ES-I3 (cell line): ENCODE data around the gene RAB40A.
"Not testable (repeated sequence)": the region's sequence is repeated elsewhere in the genome, so short reads cannot be mapped to it uniquely, and the experiment has no call there.

Source experiments
- H3K36me3 ChIP-seq: 2 replicates; pipeline ENCODE4 v1.6.1; 2013; ENCODE audit warnings: mild to moderate bottlenecking, low read length, control low read depth, moderate library complexity; ENCODE audit not compliant: insufficient read depth
- H3K4me1 ChIP-seq: 2 replicates; pipeline ENCODE4 v1.6.1; 2013; ENCODE audit warnings: mild to moderate bottlenecking, control low read depth, low read length; ENCODE audit not compliant: insufficient read depth
- H3K9ac ChIP-seq: 2 replicates; pipeline ENCODE4 v1.6.1; 2013; ENCODE audit warnings: low read depth, mild to moderate bottlenecking, low read length, moderate library complexity
- H3K9me3 ChIP-seq: 2 replicates; pipeline ENCODE4 v1.6.1; 2013; ENCODE audit warnings: mild to moderate bottlenecking, low read length, moderate library complexity; ENCODE audit not compliant: control insufficient read depth, insufficient read depth

Gene RAB40A

DNA sequence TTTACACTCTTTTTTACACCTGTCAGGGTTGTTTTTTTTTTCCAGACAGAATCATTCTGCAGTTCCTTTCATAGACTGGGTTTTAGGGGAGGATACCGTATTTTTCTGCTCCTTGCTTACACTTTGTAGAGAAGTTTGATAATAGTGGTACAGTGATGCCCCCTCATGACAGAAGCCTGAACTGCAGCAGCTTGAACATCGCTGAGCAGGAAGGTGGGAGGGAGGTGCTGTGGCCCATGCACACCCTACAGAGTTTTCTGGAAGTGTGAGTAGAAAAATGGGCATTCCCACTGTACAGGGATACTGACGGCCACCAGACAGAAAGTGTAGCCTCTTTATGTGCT, 54.5 kb downstream of the RAB40A start:
- Histone ChIP-seq H3K4me1 (0 out of 2 replicates have a peak, but pooled peaks cover 9% of the 10 kb centered on the region), H3K9ac (no peak overlapping the region)

DNA sequence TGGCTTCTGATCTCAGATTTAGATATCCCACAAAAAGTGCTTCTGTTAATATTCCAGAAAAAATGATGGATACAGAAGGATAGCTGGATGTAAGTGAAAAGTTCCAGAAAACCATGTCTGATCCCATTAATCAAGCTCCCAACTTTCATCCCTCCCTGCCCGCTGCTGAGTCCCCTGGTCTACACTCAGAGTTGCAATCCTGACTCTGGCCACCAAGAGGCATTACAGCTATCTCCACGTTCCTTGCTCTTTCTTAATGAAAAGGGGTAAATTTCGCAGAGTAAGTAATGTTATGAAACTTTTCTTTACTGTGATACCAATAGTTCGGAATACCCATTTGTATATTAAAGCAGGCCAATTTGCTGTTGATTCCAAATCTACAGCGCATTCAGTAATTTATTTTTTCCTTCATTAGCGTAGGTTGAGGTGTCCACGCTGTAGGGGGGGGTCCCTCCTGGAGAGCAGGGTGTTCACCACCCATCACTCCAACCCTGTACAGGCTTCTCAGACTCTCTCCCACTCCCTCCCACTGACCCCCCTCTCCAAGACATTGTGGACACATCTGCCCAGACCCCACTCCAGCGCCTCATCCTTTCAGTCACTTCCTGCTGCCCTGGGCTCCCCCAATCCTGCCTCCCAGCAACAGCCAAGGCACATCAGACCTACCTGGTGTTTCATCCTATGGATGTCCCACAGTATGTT, 55.1 kb downstream of the RAB40A start:
- Histone ChIP-seq H3K4me1 (0 out of 2 replicates have a peak, but pooled peaks cover 9% of the 10 kb centered on the region), H3K9ac (peak overlapping the region; percentile 6; the same call in 1 of the 2 replicates), H3K36me3 (0 out of 2 replicates have a peak, but pooled peaks cover 5% of the 10 kb centered on the region), H3K9me3 (0 out of 2 replicates have a peak, but pooled peaks cover 5% of the 10 kb centered on the region)

More for the DNA sequence above, 54.5 kb downstream of the RAB40A start:
- H3K9me3 ChIP-seq, result 0 out of 2 replicates have a peak, but pooled peaks cover 5% of the 10 kb centered on the region
- H3K36me3 ChIP-seq, result 0 out of 2 replicates have a peak, but pooled peaks cover 5% of the 10 kb centered on the region

DNA sequence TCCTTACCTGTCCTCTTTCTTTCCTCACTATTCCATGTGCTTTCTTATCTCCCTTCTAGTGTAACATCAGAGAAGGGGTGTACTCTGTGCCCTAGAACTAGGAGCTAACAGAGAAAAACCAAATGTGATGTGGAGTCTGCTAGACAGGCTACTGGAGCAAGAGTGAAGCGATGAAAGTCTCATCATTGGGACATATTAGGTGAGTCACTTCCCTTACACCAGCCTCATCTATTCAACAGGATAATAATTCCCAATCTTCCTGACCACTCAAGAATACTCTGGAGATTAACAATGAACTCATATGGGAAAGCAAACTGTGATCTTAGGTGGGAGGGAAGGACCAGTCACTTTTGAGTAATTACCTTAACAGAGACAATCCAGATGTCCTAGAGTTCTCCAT, 58.1 kb downstream of the RAB40A start:
- Histone ChIP-seq H3K9ac (no peak overlapping the region), H3K4me1 (0 out of 2 replicates have a peak, but pooled peaks cover 9% of the 10 kb centered on the region), H3K9me3 (0 out of 2 replicates have a peak, but pooled peaks cover 5% of the 10 kb centered on the region)

DNA sequence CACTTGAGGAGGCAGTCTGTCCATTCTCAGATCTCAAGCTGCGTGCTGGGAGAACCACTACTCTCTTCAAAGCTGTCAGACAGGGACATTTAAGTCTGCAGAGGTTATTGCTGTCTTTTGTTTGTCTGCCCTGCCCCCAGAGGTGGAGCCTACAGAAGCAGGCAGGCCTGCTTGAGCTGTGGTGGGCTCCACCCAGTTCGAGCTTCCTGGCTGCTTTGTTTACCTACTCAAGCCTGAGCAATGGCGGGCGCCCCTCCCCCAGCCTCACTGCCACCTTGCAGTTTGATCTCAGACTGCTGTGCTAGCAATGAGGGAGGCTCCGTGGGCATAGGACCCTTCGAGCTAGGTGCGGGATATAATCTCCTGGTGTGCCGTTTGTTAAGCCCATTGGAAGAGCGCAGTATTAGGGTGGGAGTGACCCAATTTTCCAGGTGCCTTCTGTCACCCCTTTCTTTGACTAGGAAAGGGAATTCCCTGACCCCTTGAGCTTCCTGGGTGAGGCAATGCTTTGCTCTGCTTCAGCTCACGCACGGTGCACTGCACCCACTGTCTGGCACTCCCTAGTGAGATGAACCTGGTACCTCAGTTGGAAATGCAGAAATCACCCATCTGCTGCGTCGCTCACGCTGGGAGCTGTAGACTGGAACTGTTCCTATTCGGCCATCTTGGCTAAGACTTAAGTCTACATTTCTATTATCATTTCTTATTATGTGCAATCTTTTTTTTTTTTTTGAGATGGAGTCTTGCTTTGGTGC, 59.1 kb downstream of the RAB40A start:
- not testable (repeated sequence) for H3K9me3 ChIP-seq, H3K9ac ChIP-seq

More for the DNA sequence above, 58.1 kb downstream of the RAB40A start:
- H3K36me3 ChIP-seq, result no peaks in the 10 kb centered on the region

DNA sequence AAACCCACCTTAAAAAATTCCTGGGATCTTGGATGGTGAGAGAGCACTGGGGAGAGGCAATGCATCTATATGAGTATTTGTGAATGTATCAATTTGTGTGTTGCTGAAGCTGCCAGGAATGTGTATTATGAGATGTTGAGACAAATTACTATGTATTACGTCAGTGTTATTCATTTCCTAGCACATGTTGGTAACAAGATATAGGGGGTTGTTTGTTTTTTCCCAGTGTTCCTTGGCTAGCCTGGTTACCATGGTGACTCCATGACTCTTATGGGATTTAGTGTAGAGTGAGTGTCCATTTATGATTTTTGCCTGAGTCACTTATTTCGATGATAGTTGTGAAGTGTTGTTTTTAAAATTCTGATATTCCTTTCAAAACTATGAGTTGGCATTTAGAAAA, 65.6 kb downstream of the RAB40A start:
- Histone ChIP-seq H3K4me1 (no peaks in the 10 kb centered on the region), H3K9me3 (peaks cover 3% of the 10 kb centered on the region; the same call in 1 of the 2 replicates), H3K36me3 (peaks cover 3% of the 10 kb centered on the region; the same call in 1 of the 2 replicates), H3K9ac (no peak overlapping the region)

More for the DNA sequence above, 59.1 kb downstream of the RAB40A start:
- H3K4me1 ChIP-seq, H3K36me3 ChIP-seq: not testable (repeated sequence)
